ENCODE data around the gene IGSF21. TPM values are rescaled to one million over a fixed set of nuclear protein-coding genes. Genes with fewer than 3 reads are reported as not detected.

The IGSF21 gene
- total and polyA plus RNA-seq, 4 donors = 0.95 to 10.1 (median 3.8) TPM

- 31 to 38% methylated on average over 13 of the region's 13 CpGs for WGBS, 2 donors
- DNase-seq (peak in 1 of 2 donors; percentile 81), ATAC-seq (ENCODE audit: low FRiP score) (no peak)
- Histone ChIP-seq H3K27ac (ENCODE audit: low read depth in 1 of 2, low read length in 2 of 2) (no peak overlapping the region), H3K36me3 (ENCODE audit: control insufficient read depth in 1 of 2, insufficient read depth in 2 of 2, low read length in 1 of 2) (no peaks in the 10 kb centered on the region), H3K27me3 (ENCODE audit: control insufficient read depth in 1 of 2, insufficient read depth in 2 of 2, low read length in 1 of 2) (no peaks in the 10 kb centered on the region), H3K4me1 (ENCODE audit: control insufficient read depth in 1 of 2, insufficient read depth in 2 of 2, low read length in 2 of 2) (no peaks in the 10 kb centered on the region), H3K4me3 (ENCODE audit: low read length in 2 of 2) (no peak overlapping the region), H3K9me3 (ENCODE audit: control insufficient read depth, low read length) (no peaks in the 10 kb centered on the region)
- intact Hi-C loops (cut with DNase I) = no loop called here
These were observed 75.0 kb downstream of the IGSF21 start for GRCh38 chr1:18182398-18183160.

DNA sequence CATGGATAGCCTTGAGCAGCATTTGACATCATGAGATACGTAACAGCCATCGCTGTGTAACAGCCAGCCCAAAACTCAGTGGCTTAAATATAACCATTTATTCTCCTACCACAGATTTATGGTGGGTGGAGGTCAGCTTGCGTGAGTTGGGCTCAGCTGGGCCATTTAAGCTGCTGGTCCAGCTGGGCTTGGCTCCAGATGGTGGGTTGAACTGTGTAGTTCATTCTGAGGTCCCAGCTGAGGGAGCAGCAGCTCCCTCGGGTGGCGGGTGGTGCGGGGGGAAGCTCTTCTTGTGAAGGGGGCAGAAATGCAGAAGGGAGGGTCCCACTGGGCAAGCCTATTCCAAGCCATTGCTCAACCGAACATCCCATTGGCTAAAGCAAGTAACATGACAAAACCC is 75.9 kb downstream of the IGSF21 start:
- Histone ChIP-seq H3K27me3 (ENCODE audit: control insufficient read depth in 1 of 2, insufficient read depth in 2 of 2, low read length in 1 of 2) (no peaks in the 10 kb centered on the region), H3K36me3 (ENCODE audit: control insufficient read depth in 1 of 2, insufficient read depth in 2 of 2, low read length in 1 of 2) (no peaks in the 10 kb centered on the region), H3K27ac (ENCODE audit: low read depth in 1 of 2, low read length in 2 of 2) (no peak overlapping the region), H3K9me3 (ENCODE audit: control insufficient read depth, low read length) (no peaks in the 10 kb centered on the region), H3K4me1 (ENCODE audit: control insufficient read depth in 1 of 2, insufficient read depth in 2 of 2, low read length in 2 of 2) (no peaks in the 10 kb centered on the region), H3K4me3 (ENCODE audit: low read length in 2 of 2) (no peak overlapping the region)
- ATAC-seq (ENCODE audit: low FRiP score) = no peak
- intact Hi-C loops (cut with DNase I) = no loop called here
- 61 to 70% methylated on average over 7 of the region's 7 CpGs for WGBS, 2 donors
- no peak for DNase-seq

- Histone ChIP-seq H3K36me3 (ENCODE audit: control insufficient read depth in 1 of 2, insufficient read depth in 2 of 2, low read length in 1 of 2) (no peaks in the 10 kb centered on the region), H3K4me1 (ENCODE audit: control insufficient read depth in 1 of 2, insufficient read depth in 2 of 2, low read length in 2 of 2) (no peaks in the 10 kb centered on the region), H3K27ac (ENCODE audit: low read depth in 1 of 2, low read length in 2 of 2) (no peak overlapping the region), H3K4me3 (ENCODE audit: low read length in 2 of 2) (no peak overlapping the region), H3K27me3 (ENCODE audit: control insufficient read depth in 1 of 2, insufficient read depth in 2 of 2, low read length in 1 of 2) (no peaks in the 10 kb centered on the region), H3K9me3 (ENCODE audit: control insufficient read depth, low read length) (no peaks in the 10 kb centered on the region)
- no peak for DNase-seq
- intact Hi-C loops (cut with DNase I) = no loop called here
- WGBS, 2 donors = 73 to 80% methylated on average over 5 of the region's 5 CpGs
- no peak for ATAC-seq (ENCODE audit: low FRiP score)
These were observed 79.5 kb downstream of the IGSF21 start for GRCh38 chr1:18187054-18187453.

DNA sequence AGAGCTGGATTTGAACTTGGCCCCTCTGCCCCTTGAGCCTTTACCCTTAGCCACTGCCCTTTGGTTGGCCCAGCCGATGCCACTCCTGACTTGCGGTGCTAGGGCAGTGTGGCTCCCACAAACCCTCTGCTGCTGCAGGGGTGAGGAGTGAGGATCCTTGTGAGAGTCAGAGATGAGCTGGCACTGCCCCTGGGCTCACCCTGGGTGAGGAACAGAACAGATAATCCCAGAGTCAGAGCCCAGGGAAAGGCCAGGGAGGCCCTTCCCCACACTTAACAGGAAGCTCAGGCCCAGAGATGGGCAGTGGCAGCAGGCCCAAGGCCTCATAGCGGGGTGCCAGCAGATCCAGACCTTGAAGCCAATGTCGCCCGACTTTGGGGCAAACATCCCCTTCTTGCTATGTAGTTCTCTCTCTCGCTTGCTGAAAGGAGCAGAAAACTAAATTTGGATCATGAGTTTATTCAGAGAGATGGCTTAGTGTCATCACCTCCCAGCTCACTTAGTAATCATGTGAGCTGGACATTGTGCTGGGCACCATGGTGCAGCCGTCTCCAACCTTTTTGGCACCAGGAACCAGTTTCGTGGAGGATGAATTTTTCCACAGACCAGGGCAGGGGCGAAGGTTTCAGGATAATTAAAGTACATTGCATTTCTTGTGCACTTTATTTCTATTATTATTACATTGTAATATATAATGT is 81.4 kb downstream of the IGSF21 start:
- peaks cover 0 to 2% of the 10 kb centered on the region in 2 donors for H3K27me3 ChIP-seq (ENCODE audit: control insufficient read depth in 1 of 2, insufficient read depth in 2 of 2, low read length in 1 of 2)
- 81 to 83% methylated on average over 9 of the region's 9 CpGs for WGBS, 2 donors
- no peak overlapping the region for H3K27ac ChIP-seq (ENCODE audit: low read depth in 1 of 2, low read length in 2 of 2)

DNA sequence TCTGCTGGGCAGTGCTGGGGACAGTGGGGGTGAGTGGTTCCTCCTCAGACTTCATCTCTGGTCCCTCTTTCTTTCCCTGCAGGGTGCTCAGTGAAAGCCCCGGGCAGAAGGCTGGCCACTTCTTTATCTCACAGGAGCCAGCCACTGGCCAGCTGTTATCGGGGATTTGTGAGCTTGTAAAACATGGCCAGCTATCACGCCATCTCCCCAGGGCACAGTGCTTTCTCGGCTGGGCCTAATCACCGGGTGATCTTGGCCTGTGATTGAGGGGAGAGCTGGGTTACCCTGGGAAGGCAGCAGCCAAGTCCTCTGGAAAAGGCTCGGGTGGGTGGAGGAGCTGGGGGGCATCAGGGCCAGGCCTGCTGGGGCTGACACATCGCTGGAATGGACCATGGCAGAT is 83.0 kb downstream of the IGSF21 start:
- peaks cover 0 to 2% of the 10 kb centered on the region in 2 donors for H3K27me3 ChIP-seq (ENCODE audit: control insufficient read depth in 1 of 2, insufficient read depth in 2 of 2, low read length in 1 of 2)
- 20 to 22% methylated on average over 7 of the region's 7 CpGs for WGBS, 2 donors

More for the DNA sequence above, 81.4 kb downstream of the IGSF21 start:
- DNase-seq = no peak
- ATAC-seq (ENCODE audit: low FRiP score) = no peak
- H3K4me3 ChIP-seq (ENCODE audit: low read length in 2 of 2) = no peak overlapping the region
- intact Hi-C loops (cut with DNase I) = no loop called here
- no peaks in the 10 kb centered on the region for H3K9me3 ChIP-seq (ENCODE audit: control insufficient read depth, low read length)
- no peaks in the 10 kb centered on the region for H3K4me1 ChIP-seq (ENCODE audit: control insufficient read depth in 1 of 2, insufficient read depth in 2 of 2, low read length in 2 of 2)
- H3K36me3 ChIP-seq (ENCODE audit: control insufficient read depth in 1 of 2, insufficient read depth in 2 of 2, low read length in 1 of 2) = no peaks in the 10 kb centered on the region

DNA sequence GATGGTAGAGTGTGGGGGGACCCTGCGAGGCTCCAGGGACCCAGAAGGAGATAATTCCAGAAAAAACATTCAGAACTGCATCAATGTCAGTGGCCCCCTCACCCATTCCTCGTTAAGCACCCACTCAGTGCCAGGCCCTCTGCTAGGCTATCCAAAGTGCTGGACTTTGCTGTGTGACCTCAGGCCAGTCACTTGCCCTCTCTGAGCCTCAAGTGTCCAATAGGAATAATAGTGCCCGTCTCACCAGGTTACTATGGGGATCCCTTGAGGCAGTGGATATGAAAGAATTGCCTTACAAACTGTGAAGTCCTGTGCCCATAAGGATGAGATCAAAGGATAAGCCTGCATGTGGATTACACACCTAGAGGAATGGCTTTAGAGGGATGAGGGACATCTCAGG is 83.4 kb downstream of the IGSF21 start:
- WGBS, 2 donors = 57 to 68% methylated on average over 3 of the region's 3 CpGs
- Histone ChIP-seq H3K4me3 (ENCODE audit: low read length in 2 of 2) (no peak overlapping the region), H3K27me3 (ENCODE audit: control insufficient read depth in 1 of 2, insufficient read depth in 2 of 2, low read length in 1 of 2) (peaks cover 0 to 2% of the 10 kb centered on the region in 2 donors), H3K27ac (ENCODE audit: low read depth in 1 of 2, low read length in 2 of 2) (no peak overlapping the region), H3K36me3 (ENCODE audit: control insufficient read depth in 1 of 2, insufficient read depth in 2 of 2, low read length in 1 of 2) (no peaks in the 10 kb centered on the region), H3K9me3 (ENCODE audit: control insufficient read depth, low read length) (no peaks in the 10 kb centered on the region), H3K4me1 (ENCODE audit: control insufficient read depth in 1 of 2, insufficient read depth in 2 of 2, low read length in 2 of 2) (no peaks in the 10 kb centered on the region)
- no peak for DNase-seq
- intact Hi-C loops (cut with DNase I) = no loop called here
- no peak for ATAC-seq (ENCODE audit: low FRiP score)

More for the DNA sequence above, 83.0 kb downstream of the IGSF21 start:
- DNase-seq (no peak), ATAC-seq (ENCODE audit: low FRiP score) (no peak)
- intact Hi-C loops (cut with DNase I) = no loop called here
- no peak overlapping the region for H3K27ac ChIP-seq (ENCODE audit: low read depth in 1 of 2, low read length in 2 of 2)
- H3K4me3 ChIP-seq (ENCODE audit: low read length in 2 of 2) = no peak overlapping the region
- H3K36me3 ChIP-seq (ENCODE audit: control insufficient read depth in 1 of 2, insufficient read depth in 2 of 2, low read length in 1 of 2) = no peaks in the 10 kb centered on the region
- no peaks in the 10 kb centered on the region for H3K4me1 ChIP-seq (ENCODE audit: control insufficient read depth in 1 of 2, insufficient read depth in 2 of 2, low read length in 2 of 2)
- no peaks in the 10 kb centered on the region for H3K9me3 ChIP-seq (ENCODE audit: control insufficient read depth, low read length)

DNA sequence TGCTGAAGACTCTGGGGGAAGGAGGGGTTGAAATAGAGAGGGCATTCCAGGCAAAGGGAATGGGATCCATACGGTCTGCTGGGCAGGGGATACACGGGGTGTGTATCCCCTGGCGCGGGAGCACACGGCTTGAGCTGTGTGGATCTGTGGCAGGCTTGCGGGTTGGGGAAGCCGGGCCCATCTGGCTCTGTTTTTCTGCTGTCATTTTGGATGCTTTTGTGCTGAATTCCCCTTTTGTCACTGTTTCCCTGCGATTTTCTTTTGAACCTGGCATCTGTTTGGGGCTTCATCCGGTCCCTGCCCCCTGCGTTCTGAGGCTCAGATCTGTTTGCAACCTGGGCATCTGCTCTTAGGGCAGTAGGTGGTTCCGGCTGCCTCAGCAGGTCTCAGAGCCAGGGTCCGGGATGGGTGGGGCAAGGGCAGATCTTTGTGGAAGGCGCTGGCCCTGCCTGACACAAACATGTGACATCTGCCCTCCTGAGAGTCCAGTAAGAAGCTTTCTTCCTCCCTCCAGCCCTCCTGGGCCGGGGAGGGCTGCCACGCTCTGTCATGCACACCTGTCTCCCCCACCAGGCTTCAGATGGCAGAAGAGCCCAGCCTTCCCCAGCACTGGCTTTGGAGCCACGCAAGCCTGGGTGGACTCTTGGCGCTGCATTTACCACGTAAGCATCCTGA is 84.0 kb downstream of the IGSF21 start:
- DNase-seq = no peak
- Histone ChIP-seq H3K27ac (ENCODE audit: low read depth in 1 of 2, low read length in 2 of 2) (no peak overlapping the region), H3K27me3 (ENCODE audit: control insufficient read depth in 1 of 2, insufficient read depth in 2 of 2, low read length in 1 of 2) (peaks cover 0 to 2% of the 10 kb centered on the region in 2 donors), H3K9me3 (ENCODE audit: control insufficient read depth, low read length) (no peaks in the 10 kb centered on the region), H3K4me1 (ENCODE audit: control insufficient read depth in 1 of 2, insufficient read depth in 2 of 2, low read length in 2 of 2) (no peaks in the 10 kb centered on the region), H3K36me3 (ENCODE audit: control insufficient read depth in 1 of 2, insufficient read depth in 2 of 2, low read length in 1 of 2) (no peaks in the 10 kb centered on the region), H3K4me3 (ENCODE audit: low read length in 2 of 2) (no peak overlapping the region)
- intact Hi-C loops (cut with DNase I) = no loop called here
- ATAC-seq (ENCODE audit: low FRiP score) = no peak
- 43 to 57% methylated on average over 17 to 18 of the region's 18 CpGs for WGBS, 2 donors

DNA sequence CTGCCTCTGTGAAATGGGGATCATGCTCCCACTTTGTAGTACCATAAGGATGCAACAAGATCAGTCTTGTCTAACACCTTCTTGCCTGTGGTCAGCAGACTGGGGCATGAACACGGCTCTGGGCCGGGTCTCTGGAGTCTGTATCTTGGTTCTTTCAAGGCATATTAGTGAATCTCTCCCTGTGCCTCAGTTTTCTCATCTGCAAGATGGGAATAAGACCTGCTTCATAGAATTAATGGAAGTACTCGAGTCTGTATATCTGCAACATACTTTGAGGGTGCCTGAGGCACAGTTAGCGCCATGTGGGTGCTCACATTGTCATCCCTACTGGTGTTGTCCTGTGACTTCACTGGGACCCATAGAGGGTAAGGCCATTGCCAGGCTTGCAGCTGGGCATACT is 84.6 kb downstream of the IGSF21 start:
- no peak for DNase-seq
- no peaks in the 10 kb centered on the region for H3K36me3 ChIP-seq (ENCODE audit: control insufficient read depth in 1 of 2, insufficient read depth in 2 of 2, low read length in 1 of 2)
- no peaks in the 10 kb centered on the region for H3K9me3 ChIP-seq (ENCODE audit: control insufficient read depth, low read length)
- no peak overlapping the region for H3K27ac ChIP-seq (ENCODE audit: low read depth in 1 of 2, low read length in 2 of 2)
- H3K27me3 ChIP-seq (ENCODE audit: control insufficient read depth in 1 of 2, insufficient read depth in 2 of 2, low read length in 1 of 2) = peaks cover 0 to 2% of the 10 kb centered on the region in 2 donors
- no peak overlapping the region for H3K4me3 ChIP-seq (ENCODE audit: low read length in 2 of 2)
- no peak for ATAC-seq (ENCODE audit: low FRiP score)
- no peaks in the 10 kb centered on the region for H3K4me1 ChIP-seq (ENCODE audit: control insufficient read depth in 1 of 2, insufficient read depth in 2 of 2, low read length in 2 of 2)
- WGBS, 2 donors = 56 to 68% methylated on average over 4 of the region's 4 CpGs
- intact Hi-C loops (cut with DNase I) = no loop called here

Measured in aorta (tissue), 5 donors.